Endothelial cell (in vitro differentiated cells): Measurements from ENCODE around the gene RASAL3. TPM values are rescaled to one million over a fixed set of nuclear protein-coding genes. Genes with fewer than 3 reads are reported as not detected.

Source experiments
- DNase-seq: peaks from one replicate; pipeline ENCODE4 v3.0.0; 2021; ENCODE audit warnings: low spot score
- H3K27ac Mint-ChIP-seq: one replicate; pipeline ENCODE4 v1.8.0; 2021; ENCODE audit warnings: mixed read lengths, inconsistent platforms; ENCODE audit not compliant: unreplicated experiment
- H3K27me3 Mint-ChIP-seq: one replicate; pipeline ENCODE4 v1.8.0; 2021; ENCODE audit warnings: mild to moderate bottlenecking, moderate library complexity, mixed read lengths, inconsistent platforms; ENCODE audit not compliant: unreplicated experiment
- H3K36me3 Mint-ChIP-seq: one replicate; pipeline ENCODE4 v1.8.0; 2021; ENCODE audit warnings: mild to moderate bottlenecking, low read depth, mixed read lengths, inconsistent platforms; ENCODE audit not compliant: unreplicated experiment
- H3K4me1 Mint-ChIP-seq: one replicate; pipeline ENCODE4 v1.8.0; 2021; ENCODE audit warnings: mild to moderate bottlenecking, mixed read lengths, inconsistent platforms; ENCODE audit not compliant: unreplicated experiment
- H3K4me3 Mint-ChIP-seq: one replicate; pipeline ENCODE4 v1.8.0; 2021; ENCODE audit warnings: mild to moderate bottlenecking, mixed read lengths, inconsistent platforms; ENCODE audit not compliant: unreplicated experiment
- H3K9me3 Mint-ChIP-seq: one replicate; pipeline ENCODE4 v1.8.0; 2021; ENCODE audit warnings: mixed read lengths, inconsistent platforms; ENCODE audit not compliant: unreplicated experiment
- microRNA-seq: library from miRNA; unstranded; fragments of <30 nt; microRNA quantifications from one replicate; pipeline ENCODE4, GENCODE V29; 2020; ENCODE audit not compliant: unreplicated experiment
- total RNA-seq: library from RNA; stranded (reverse); fragmentation: NEBNext Ultra II Directional; extraction: Animal tissue kit (Norgen Biotek cat#: 25700); gene quantifications from one replicate; pipeline ENCODE4 v1.2.1, GENCODE V29; 2021; ENCODE audit not compliant: unreplicated experiment
- TF ChIP-seq, protein P1 (sequence below): fragments of 200-600 bp; sonication (generic); IDR thresholded peaks from one replicate; pipeline ENCODE4 v1.5.0; 2021; ENCODE audit warnings: antibody characterized with exemption; ENCODE audit not compliant: unreplicated experiment

RASAL3 gene
- total RNA-seq, 1 donor from 2014 or later: 1.5 TPM

DNA sequence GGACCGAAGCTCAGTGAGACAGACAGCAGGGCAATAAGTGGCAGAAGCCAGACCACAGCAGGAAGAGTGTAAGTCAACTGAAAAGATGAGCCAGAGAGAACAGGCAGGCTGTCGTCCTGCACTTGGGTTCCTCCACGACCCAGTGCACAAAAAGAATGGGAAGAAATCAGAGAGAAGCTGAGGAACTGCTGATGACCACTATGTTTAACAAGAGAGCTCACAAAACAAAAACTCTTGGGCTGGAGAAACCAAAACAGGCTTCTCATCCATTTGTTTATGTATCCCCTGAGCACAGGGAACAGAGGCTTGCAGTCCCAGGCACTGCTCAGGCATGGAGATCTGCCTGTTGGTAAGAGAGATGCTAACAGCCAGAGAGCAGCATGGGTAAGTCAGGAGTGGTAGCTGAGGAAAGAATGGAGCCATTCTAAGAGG, 59.5 kb downstream of the RASAL3 start:
- Mint-ChIP-seq H3K9me3 (no peaks in the 10 kb centered on the region), H3K27ac (peak overlapping the region; percentile 25), H3K4me1 (peaks cover 2% of the 10 kb centered on the region), H3K27me3 (peaks cover 5% of the 10 kb centered on the region), H3K4me3 (peak overlapping the region; percentile 17), H3K36me3 (peaks cover 30% of the 10 kb centered on the region)
- no peak for DNase-seq
- TF ChIP-seq, protein P1, sequence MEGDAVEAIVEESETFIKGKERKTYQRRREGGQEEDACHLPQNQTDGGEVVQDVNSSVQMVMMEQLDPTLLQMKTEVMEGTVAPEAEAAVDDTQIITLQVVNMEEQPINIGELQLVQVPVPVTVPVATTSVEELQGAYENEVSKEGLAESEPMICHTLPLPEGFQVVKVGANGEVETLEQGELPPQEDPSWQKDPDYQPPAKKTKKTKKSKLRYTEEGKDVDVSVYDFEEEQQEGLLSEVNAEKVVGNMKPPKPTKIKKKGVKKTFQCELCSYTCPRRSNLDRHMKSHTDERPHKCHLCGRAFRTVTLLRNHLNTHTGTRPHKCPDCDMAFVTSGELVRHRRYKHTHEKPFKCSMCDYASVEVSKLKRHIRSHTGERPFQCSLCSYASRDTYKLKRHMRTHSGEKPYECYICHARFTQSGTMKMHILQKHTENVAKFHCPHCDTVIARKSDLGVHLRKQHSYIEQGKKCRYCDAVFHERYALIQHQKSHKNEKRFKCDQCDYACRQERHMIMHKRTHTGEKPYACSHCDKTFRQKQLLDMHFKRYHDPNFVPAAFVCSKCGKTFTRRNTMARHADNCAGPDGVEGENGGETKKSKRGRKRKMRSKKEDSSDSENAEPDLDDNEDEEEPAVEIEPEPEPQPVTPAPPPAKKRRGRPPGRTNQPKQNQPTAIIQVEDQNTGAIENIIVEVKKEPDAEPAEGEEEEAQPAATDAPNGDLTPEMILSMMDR: no peak

DNA sequence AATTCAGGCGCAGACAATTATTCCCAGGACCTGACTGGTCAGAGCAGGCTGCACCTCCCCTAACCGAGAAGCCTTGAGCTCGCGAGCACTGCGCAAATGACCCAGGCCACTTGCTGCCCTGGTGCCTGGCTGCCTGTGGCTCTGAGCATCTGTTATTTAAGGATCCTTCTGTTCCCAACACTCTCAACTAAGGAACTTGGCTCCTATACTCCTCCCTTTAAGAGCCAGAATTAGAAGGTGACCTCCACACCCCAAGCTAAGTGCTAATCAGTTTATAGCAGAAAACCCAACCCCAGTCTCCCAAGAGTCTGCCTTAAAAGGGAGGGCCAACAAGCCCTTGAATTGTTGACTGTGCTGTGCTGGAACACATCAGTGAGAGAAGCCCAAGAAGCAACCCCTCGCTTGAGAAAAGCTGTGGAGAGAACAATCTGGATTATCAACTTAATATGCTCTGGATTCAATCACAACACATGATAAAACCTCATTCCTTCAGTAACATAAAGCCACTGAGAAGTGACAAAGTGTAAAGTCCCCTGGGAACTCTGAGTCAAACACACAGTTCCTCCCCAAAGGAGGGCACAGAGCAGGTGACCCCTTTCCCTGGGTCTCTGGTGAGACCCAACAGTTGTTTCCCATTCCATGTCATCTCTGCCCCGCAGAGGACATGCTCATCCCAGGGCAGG, 60.1 kb downstream of the RASAL3 start:
- Mint-ChIP-seq H3K4me1 (peaks cover 2% of the 10 kb centered on the region), H3K27me3 (peaks cover 5% of the 10 kb centered on the region), H3K4me3 (peak overlapping the region; percentile 17), H3K27ac (peak overlapping the region; percentile 25), H3K36me3 (peaks cover 29% of the 10 kb centered on the region), H3K9me3 (no peaks in the 10 kb centered on the region)
- TF ChIP-seq, protein P1: no peak
- no peak for DNase-seq

DNA sequence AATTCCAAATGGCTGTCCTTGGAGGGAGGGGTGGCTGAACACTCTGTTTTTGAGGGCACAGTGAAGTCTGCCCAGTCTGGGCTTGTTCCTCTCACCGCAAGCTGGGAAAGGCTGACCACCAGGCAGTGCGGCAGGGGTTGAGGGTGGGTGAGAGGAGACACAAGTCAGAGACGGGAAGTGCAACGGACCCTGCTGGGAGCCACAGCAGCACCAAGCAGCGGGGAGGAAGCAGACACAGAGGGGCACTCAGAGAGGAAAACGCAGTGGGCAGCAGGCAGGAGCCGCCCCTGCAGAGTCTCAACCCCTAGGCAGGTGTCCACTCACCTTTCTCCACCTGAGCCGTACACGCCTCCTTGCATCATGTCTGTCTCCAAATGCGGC, 61.2 kb downstream of the RASAL3 start:
- Mint-ChIP-seq H3K27ac (no peak overlapping the region), H3K27me3 (peaks cover 5% of the 10 kb centered on the region), H3K9me3 (no peaks in the 10 kb centered on the region), H3K4me3 (no peak overlapping the region), H3K4me1 (peaks cover 2% of the 10 kb centered on the region), H3K36me3 (peaks cover 26% of the 10 kb centered on the region)
- TF ChIP-seq, protein P1: no peak
- no peak for DNase-seq

DNA sequence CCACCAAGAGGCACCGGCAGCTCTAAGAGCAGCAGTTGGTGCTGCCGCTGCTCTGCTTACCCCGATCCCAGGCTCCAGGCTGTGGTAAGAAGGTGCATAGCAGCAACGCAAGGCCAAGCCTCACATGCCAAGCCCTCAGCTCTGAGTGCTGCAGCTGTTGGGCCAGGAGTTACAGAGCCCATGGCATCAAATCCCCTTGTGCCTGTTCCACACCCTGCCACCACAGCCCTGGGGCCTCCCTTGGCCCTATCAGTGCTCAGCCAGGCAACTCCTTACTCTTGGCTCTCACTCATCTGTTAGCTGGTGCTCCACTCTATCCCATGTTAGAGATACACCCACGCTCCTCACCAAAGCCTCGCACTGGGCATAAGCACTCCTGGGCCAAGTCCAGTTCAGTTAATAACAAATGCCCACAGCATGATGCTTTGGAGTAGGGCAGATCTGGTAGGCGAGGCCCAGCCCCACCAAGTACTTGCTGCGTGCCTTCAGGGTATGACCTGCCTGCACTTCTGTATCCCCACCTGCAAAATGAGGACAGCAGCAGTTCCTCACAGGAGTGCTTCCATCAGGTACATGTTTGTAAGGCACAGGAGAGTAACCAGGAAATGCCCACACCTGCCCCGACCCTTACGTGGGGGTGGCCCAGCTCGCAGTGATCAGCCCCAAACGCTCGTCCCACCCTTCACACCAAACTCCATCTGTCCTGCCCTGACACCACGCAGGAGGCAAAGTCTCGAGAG, 61.8 kb downstream of the RASAL3 start:
- H3K36me3 Mint-ChIP-seq: peaks cover 32% of the 10 kb centered on the region
- TF ChIP-seq, protein P1: no peak
- H3K27ac Mint-ChIP-seq: no peak overlapping the region
- peaks cover 2% of the 10 kb centered on the region for H3K4me1 Mint-ChIP-seq
- DNase-seq: no peak
- H3K4me3 Mint-ChIP-seq: no peak overlapping the region
- H3K27me3 Mint-ChIP-seq: peaks cover 9% of the 10 kb centered on the region
- H3K9me3 Mint-ChIP-seq: no peaks in the 10 kb centered on the region

Small RNAs within 50 kb of the gene (microRNA-seq; reads per million reads assigned to microRNA genes)
- not detected for gene MIR1470

Other genes with a start within 250 kb of the RASAL3 start
- 1.6 TPM for gene EPHX3, start 232.1 kb downstream of the RASAL3 start, total RNA-seq
- gene BRD4, start 132.0 kb downstream of the RASAL3 start, total RNA-seq: 136 TPM
- gene AKAP8, start 84.8 kb downstream of the RASAL3 start, total RNA-seq: 36.5 TPM
- 160 TPM for gene AKAP8L, start 45.6 kb downstream of the RASAL3 start, total RNA-seq
- 79.0 TPM for gene WIZ, start 14.6 kb downstream of the RASAL3 start, total RNA-seq
- gene PGLYRP2, start 15.0 kb upstream of the RASAL3 start, total RNA-seq: not detected
- gene CYP4F22, start 44.0 kb upstream of the RASAL3 start, total RNA-seq: not detected
- gene CYP4F8, start 150.7 kb upstream of the RASAL3 start, total RNA-seq: not detected
- not detected for gene CYP4F3, start 176.4 kb upstream of the RASAL3 start, total RNA-seq
- gene CYP4F12, start 208.5 kb upstream of the RASAL3 start, total RNA-seq: not detected